SU-DHL-6 (cell line): ENCODE measurements around the gene UNC13C.

Experiments
- CTCF ChIP-seq: fragments of 200-600 bp; sonication (generic); IDR thresholded peaks from one replicate; pipeline ENCODE4 v1.5.1; 2017; ENCODE audit warnings: antibody characterized with exemption, mild to moderate bottlenecking, low read length, moderate library complexity; ENCODE audit not compliant: insufficient read depth, poor library complexity, severe bottlenecking
- EZH2phosphoT487 ChIP-seq: fragments of 200-600 bp; sonication (generic), shearing (Covaris generic); conservative IDR thresholded peaks from 2 replicates; pipeline ENCODE4 v1.6.1; 2018; ENCODE audit warnings: mild to moderate bottlenecking, antibody characterized with exemption, low read length, moderate library complexity, mixed read lengths

GRCh38 chr15:54026258-54026657 lies 48.0 kb downstream of the UNC13C start:
- no peak for TF ChIP-seq CTCF
- no peak for TF ChIP-seq EZH2phosphoT487
